ENCODE results near the gene IMMP1L. TPM values are rescaled to one million over a fixed set of nuclear protein-coding genes. Genes with fewer than 3 reads are reported as not detected.

The IMMP1L gene
- total and polyA plus RNA-seq, 2 of the 8 experiments (the other 6 are each of a cell fraction or from before 2014, with no cell fraction given) = 27.4 to 47.7 TPM

- H3K4me3 ChIP-seq (ENCODE audit: extremely low read depth in 1 of 4, insufficient read depth in 2 of 4, low read depth in 3 of 4, low read length in 4 of 4) = no peak overlapping the region
- no peak overlapping the region for H3K18ac ChIP-seq (ENCODE audit: extremely low read depth, low read length)
- no peak overlapping the region for H2AFZ ChIP-seq (ENCODE audit: low read length)
- no peaks in the 10 kb centered on the region for H3K79me2 ChIP-seq (ENCODE audit: control insufficient read depth in 1 of 2, insufficient read depth in 2 of 2, low read length in 2 of 2)
- FAIRE-seq (no peak), DNase-seq (ENCODE audit: low read depth in 1 of 2, low spot score in 2 of 2) (no peak)
- H2BK20ac ChIP-seq (ENCODE audit: low read length) = no peak overlapping the region
- no peak overlapping the region for H2BK15ac ChIP-seq (ENCODE audit: low read length)
- no peak overlapping the region for H4K8ac ChIP-seq (ENCODE audit: extremely low read depth, insufficient read depth, low read length)
- no peaks in the 10 kb centered on the region for H4K20me1 ChIP-seq (replicated peaks in 1 of 2; ENCODE audit: control insufficient read depth in 1 of 2, insufficient read depth in 2 of 2, low read length in 2 of 2)
- ChIA-PET CTCF (ENCODE audit: partially characterized antibody) (interaction anchor here (0.7 to 1.2 kb wide), 2 partner anchors 11 to 396 kb away, joined by 3 read pairs; no protein-coding TSS in a partner anchor), POLR2A (ENCODE audit: partially characterized antibody) (no interaction called here)
- no peak overlapping the region for H3K4ac ChIP-seq (replicated peaks; ENCODE audit: insufficient read length, low read depth, low read length)
- no peak overlapping the region for H2BK5ac ChIP-seq (ENCODE audit: low read depth, low read length)
- no peak overlapping the region for H2AK5ac ChIP-seq (ENCODE audit: low read depth, low read length)
- H3K4me2 ChIP-seq (ENCODE audit: insufficient read depth in 1 of 2, low read depth in 2 of 2, low read length in 2 of 2) = no peak overlapping the region
- H2BK120ac ChIP-seq (replicated peaks; ENCODE audit: low read depth, low read length) = no peak overlapping the region
- no peak overlapping the region for H3K23ac ChIP-seq (ENCODE audit: insufficient read length)
- H3K9ac ChIP-seq (replicated peaks in 1 of 4; ENCODE audit: extremely low read depth in 1 of 4, low read depth in 3 of 4, low read length in 3 of 4) = no peak overlapping the region
- TF ChIP-seq HDAC6 (IDR thresholded peaks at IDR 0.05; ENCODE audit: low read depth, low read length) (no peak), ZNF274 (IDR thresholded peaks at IDR 0.05; ENCODE audit: borderline replicate concordance, extremely low read depth, low read length) (no peak), TEAD4 (IDR thresholded peaks at IDR 0.05; ENCODE audit: low read depth, low read length) (no peak), GTF2F1 (IDR thresholded peaks at IDR 0.05; ENCODE audit: borderline replicate concordance, low read depth, low read length) (no peak), SIRT6 (IDR thresholded peaks at IDR 0.05; ENCODE audit: low read length) (no peak), TAF7 (optimal IDR thresholded peaks at IDR 0.05; ENCODE audit: borderline replicate concordance, low read depth, low read length) (no peak), SUZ12 (IDR thresholded peaks at IDR 0.05; ENCODE audit: low read length) (no peak), E2F6 (IDR thresholded peaks at IDR 0.05) (no peak), PHF8 (conservative IDR thresholded peaks at IDR 0.05; ENCODE audit: low read depth, low read length) (no peak)
- H3K56ac ChIP-seq (replicated peaks; ENCODE audit: insufficient read length, low read depth, low read length) = no peak overlapping the region
- no peaks in the 10 kb centered on the region for H3K9me3 ChIP-seq (ENCODE audit: insufficient read depth in 2 of 2, low read depth in 1 of 2, low read length in 1 of 2)
- H3K79me1 ChIP-seq (ENCODE audit: low read depth, low read length) = no peaks in the 10 kb centered on the region
- peaks cover 0 to 3% (median 0%) of the 10 kb centered on the region in 4 experiments; a peak in 2 of 8 replicates for H3K36me3 ChIP-seq (ENCODE audit: control insufficient read depth in 2 of 4, insufficient read depth in 4 of 4, low read length in 3 of 4)
- H3K27ac ChIP-seq (ENCODE audit: low read depth, low read length) = no peak overlapping the region
- WGBS, 2 experiments (ENCODE audit: extremely low coverage in 1 of 2, insufficient coverage in 1 of 2, insufficient read length in 1 of 2, insufficient replicate concordance in 2 of 2, low coverage in 1 of 2, low lambda C conversion rate in 2 of 2, missing lambda C conversion rate in 1 of 2) = 89% methylated on average over 2 of the region's 2 CpGs; no CpG with 5 or more reads in 1 of the 2 experiments
- H3K23me2 ChIP-seq (ENCODE audit: low read depth, low read length) = no peaks in the 10 kb centered on the region
- no peak overlapping the region for H4K91ac ChIP-seq (replicated peaks; ENCODE audit: insufficient read length, low read length)
- H3K27me3 ChIP-seq (replicated peaks in 1 of 4; ENCODE audit: control insufficient read depth in 3 of 4, extremely low read depth in 1 of 4, insufficient read depth in 3 of 4, low read length in 3 of 4) = peaks cover 0 to 1% (median 0%) of the 10 kb centered on the region in 4 experiments; a peak in 1 of 7 replicates
- no peak overlapping the region for H2BK12ac ChIP-seq (ENCODE audit: low read depth, low read length)
- H3K14ac ChIP-seq (ENCODE audit: insufficient read length) = no peak overlapping the region
- H4K5ac ChIP-seq (ENCODE audit: insufficient read length, low read depth, low read length) = no peak overlapping the region
- no peaks in the 10 kb centered on the region for H3K4me1 ChIP-seq (replicated peaks in 1 of 4; ENCODE audit: control insufficient read depth in 3 of 4, insufficient read depth in 4 of 4, low read length in 3 of 4)
Observed at GRCh38 chr11:31449040-31449439, 60.4 kb downstream of the IMMP1L start.

Measured in H1 (cell line).